ENCODE measurements around the gene KSR1. TPM values are rescaled to one million over a fixed set of nuclear protein-coding genes. Genes with fewer than 3 reads are reported as not detected.

Gene KSR1
- total and polyA plus RNA-seq, 2 of the 8 experiments (the other 6 are each of a cell fraction or from before 2014, with no cell fraction given): 14.1 to 34.7 TPM

GRCh38 chr17:27623614-27624013, 167.4 kb downstream of the KSR1 start (continued):
- TF ChIP-seq CEBPB (IDR thresholded peaks at IDR 0.05; ENCODE audit: low read depth, low read length) (no peak), KDM4A (IDR thresholded peaks at IDR 0.05; ENCODE audit: low read depth, low read length, severe bottlenecking) (no peak), YY1 (IDR thresholded peaks at IDR 0.05; ENCODE audit: low read depth, low read length) (no peak)

Data from H1 (cell line).